Caki2 (cell line): ENCODE results near the gene DUS1L. TPM values are rescaled to one million over a fixed set of nuclear protein-coding genes. Genes with fewer than 3 reads are reported as not detected.

Experiments
- DNase-seq: peaks from one replicate; pipeline ENCODE4 v3.0.0-alpha.2; 2015; ENCODE audit warnings: low read depth
- in situ Hi-C: cut with HindIII; loops from 2 replicates; pipeline ENCODE4 v1.10.0; 2016; ENCODE audit warnings: low sequenced_read_pairs, low pct_unique_long_range_greater_than_20kb, mixed read lengths
- total RNA-seq: library from RNA; depleted of rRNA; stranded (reverse); fragments of >200 nt; shearing (Covaris generic); gene quantifications from 2 replicates; pipeline ENCODE4 v1.2.3, GENCODE V29; 2014; ENCODE audit warnings: low replicate concordance

Gene DUS1L
- total RNA-seq, 1 experiment from 2014 or later: 126 TPM

DNA sequence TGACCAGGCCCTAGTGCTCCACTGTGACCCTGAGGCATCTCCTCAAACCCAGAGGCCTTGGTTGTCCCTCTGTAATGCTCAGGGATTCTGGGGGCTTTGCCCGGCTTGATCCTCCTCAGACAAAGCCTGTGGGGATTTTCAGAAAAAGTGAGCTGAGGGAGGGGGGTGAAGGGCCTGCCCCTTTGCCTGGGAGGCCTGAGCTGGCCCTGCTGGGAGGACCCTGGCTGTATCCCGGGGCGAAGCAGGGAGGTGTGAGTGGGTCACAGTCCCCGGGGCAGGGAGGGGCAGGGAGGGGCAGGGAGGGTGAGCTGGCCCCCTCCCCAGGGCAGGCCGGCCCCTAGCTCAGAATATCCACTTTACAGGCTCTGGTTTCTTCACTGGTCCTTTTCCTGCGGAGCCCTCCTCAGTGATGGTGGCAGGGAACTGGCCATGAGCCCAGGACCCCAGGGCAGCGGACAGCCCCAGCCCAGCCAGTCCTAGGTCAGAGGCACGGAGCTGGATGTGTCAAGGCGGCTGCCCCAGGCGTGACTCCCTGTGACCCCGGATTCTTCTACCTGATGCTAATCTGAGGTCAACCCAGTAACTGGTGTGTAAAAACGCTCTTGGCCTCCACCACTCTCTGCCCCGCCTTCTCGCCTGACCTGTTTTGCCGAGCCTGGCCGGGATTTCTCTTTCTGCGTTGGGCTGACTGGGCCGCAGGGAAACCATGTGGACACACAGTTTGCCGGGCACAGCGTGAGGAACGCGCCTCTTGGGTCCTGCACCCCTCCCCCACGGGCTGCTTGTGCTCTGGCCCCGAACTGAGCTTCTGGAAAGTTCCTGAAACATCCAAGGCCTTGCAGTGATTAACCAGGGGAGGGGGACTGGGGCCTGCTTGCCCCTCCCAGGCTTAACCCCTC, 38.2 kb upstream of the DUS1L start:
- in situ Hi-C loops: no loop called here
- no peak for DNase-seq

DNA sequence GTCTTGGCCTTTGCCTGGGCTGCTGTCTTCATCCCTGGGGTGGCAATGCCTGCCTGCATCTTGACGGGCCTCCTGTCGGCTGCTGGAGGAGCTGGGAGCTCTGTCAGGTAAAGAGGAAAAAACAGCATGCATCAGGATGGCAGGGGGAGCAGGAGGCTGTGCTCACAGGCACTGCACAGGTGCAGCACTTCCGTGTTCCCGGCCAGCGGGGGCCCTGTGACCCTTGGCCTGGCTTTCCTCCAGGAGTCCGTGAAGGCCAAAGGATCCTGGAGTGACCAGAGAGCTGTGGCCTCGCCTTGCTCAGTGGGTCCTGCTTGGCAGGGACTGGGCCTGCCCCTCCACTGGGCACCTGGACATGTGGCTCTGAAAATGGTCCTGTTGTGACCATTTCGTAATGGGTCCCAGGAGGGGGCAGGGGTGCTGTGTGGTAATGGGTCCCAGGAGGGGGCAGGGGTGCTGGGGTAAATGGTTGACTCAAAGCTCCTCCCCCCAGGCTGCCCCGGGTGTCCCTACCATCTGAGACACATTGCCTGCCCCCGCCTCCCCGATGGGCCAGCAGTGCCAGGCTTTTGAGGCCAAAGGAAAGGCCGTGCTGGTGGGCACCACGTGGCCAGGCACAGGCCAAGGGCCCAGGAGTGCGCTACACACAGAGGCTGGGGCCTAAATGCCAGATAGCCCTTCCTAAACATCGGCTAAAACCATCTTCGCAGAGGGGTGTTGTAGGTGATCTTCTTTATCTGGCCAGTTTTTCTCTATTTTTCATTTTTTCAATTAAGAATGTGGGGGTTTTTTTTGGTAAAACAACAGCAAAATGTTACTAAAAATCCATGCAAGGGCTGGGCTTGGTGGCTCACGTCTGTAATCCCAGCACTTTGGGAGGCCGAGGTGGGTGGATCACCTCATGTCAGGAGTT, 36.4 kb upstream of the DUS1L start:
- in situ Hi-C loops: no loop called here
- no peak for DNase-seq

DNA sequence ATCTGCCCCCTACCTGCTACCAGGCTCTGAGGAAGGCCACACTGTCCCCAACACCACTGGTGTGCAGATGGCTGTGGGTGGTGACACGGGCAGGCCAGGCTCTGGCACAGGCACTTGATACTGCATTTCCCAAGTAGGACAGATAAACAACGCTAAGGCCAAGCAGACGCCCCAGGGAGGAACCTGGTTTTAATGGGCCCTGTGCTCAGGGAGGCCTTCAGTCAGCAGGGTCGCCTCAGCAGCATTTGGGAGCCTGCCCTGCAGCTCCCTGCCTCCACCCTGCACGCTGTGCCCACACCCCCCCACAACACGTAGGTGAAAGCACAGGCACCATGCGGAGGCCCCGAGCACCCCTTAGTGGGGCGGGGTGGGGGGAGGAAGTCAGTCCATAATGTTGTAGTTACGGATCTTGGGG, 35.7 kb upstream of the DUS1L start:
- in situ Hi-C loops: no loop called here
- DNase-seq: no peak

DNA sequence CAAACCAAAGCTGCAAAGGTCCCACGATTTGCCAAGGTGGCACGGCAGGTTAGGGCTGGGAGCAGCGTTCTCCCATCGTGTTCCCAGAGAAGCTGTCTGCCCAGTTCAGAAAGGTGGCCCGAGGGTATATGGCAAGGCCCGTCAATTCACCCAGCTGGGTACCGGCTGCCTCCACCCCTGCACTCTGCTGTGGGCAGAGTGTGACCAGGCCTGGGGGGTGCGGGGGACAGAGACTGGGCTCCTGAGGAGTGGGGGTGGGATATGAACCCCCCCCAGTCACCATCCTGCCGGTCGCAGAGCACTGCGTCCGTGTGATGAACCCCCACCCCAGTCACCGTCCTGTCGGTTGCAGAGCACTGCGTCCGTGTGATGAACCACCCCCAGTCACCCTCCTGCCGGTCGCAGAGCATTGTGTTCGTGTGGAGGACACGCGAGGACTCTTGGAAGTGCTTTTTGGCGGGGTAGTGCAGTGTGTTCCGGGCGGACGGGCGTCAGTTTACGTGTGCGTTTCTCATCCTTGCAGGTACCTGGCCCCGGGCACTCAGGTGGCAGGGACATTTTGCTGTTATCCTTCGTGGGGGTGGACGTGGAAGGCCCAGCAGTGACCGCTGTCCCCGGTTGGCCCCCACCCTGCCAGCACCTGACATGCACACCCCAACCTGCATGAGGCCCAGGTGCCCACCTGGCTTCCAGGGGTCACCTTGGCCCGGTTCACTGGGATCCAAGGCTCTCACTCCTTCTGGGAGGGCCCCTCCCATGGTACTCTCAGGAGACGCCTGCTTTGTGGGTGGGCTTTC, 35.1 kb upstream of the DUS1L start:
- in situ Hi-C loops: no loop called here
- DNase-seq: no peak

DNA sequence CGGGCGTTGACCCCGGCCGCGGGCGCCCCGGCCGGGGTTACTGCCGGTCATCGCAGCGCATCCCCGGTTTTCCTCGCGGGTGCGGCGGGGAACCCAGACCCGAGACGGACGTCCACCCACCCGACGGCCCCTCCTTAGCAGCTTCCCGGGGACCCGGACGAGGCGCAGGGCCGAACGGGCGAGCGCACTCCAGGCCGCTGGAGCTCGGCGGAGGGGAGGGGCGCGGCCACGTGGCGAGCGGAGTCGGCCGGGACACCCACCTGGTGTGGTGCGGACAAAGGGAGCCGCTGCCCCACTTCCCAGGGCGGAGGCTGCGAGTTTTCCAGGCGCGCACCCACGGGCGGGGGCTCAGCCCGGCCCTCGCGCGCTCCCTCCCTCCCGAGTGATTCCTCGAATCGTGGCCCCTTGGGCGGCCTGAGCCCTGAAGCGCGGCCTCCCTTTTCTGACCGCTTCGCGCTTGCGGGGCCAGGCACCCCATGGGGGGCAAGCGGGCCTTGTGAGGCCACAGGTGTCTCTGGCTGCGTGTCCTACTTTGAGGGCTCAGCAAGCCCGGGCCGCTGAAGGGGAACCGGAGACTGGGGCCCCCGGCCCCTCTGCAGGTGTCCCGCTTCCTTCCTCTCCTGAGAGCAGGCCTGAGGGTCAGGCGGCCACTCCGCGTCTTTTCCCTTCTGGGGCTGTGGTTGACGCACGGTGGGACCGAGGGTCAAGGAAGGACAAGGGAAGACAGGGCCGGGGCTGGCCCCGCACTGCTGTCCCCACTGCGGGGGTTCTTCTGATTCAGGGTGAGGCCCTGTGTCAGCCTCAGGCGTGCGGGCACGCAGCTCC, 33.5 kb upstream of the DUS1L start:
- no peak for DNase-seq
- in situ Hi-C loops: no loop called here

DNA sequence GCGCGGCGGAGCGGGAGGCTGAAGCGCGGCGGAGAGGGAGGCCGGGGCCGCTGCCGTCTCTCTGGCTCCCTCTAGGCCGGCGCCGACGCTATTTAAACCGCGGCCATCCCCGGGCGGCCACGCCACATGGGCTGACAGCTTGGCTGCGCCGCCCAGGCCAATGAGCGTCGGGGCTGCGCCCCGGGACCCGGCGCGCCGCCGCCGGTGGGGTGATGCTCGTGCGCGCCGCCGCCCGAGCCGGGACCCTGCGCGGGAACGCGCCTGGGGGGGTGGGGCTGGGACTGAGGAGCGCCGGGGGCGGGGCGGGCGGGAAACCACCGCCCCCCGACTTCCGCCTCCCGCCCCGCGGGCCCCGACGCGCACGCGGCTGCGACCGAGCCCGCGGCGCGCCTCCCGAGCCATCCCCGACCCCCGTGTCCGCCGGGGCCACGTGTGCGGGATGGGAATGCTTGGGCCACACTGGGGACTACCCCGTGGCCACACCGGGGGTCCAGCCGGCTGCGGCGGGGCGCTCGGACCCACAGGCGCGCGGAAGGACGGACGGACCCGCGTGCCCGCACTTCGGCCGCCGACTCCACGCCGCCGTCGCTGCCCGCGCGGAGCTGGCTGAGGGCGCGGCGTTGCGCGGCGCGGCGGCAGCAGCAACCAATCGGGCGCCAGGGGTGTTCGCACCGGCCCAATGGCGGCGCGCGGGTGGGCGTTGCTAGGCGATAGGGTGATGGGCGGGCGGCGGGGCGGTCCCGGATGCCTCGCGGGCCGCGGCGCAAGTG, 32.8 kb upstream of the DUS1L start, which contains the start of gene FASN:
Gene FASN, minus strand, starts transcription at position 68 of the 770 bp plus-strand sequence. CDS start 1,791 bp downstream, outside the sequence.
- in situ Hi-C loops: no loop called here
- peak; percentile 95 for DNase-seq

DNA sequence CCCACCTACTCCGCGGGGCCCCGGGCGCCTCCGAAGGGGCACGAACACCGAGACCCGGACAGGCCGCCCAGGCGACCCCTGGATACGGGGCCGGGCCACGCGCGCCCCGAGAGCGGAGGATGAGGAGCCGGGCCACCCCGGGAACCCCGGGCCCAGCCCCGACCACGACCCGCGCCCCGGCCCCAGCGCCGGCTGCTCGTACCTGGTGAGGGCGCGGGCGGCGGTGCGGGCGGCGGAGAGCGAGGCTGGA, 32.2 kb upstream of the DUS1L start:
- in situ Hi-C loops: no loop called here
- no peak for DNase-seq

DNA sequence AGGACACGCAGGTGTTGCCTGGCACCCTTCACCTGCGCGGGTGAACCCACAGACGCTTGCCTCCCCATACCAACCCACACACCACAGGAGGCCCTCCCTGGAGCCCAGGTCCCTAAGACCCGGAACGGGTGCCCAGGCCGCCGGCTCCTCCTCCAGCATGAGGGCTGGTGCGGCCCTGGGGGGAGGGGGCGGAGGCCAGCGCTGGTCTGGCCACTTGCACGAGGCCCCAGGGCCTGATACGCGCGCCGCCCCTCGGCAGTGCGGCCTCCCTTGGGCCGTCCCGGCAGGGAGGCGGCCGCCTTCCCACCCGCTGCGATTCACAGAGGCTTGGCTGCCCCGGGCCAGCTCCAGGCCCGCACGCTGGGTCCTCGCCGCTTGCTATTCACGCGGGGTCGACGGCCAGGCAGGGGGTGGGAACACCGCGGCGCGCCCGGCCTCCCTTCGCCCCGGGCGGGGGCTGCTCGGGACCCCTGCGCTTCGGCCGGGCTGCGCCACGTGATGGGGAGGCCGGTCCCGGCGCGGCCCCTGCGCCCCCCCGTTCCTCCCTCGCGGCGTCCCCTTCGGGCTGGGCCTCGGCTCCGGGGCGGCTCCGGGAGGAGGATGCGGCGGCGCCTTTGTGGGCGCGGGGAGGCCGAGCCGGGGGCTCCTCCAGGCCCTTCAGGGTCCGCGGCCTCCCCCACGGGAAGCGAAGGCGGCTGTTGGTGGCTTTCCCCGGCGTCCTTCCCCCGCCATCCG, 31.7 kb upstream of the DUS1L start:
- in situ Hi-C loops: no loop called here
- DNase-seq: no peak

DNA sequence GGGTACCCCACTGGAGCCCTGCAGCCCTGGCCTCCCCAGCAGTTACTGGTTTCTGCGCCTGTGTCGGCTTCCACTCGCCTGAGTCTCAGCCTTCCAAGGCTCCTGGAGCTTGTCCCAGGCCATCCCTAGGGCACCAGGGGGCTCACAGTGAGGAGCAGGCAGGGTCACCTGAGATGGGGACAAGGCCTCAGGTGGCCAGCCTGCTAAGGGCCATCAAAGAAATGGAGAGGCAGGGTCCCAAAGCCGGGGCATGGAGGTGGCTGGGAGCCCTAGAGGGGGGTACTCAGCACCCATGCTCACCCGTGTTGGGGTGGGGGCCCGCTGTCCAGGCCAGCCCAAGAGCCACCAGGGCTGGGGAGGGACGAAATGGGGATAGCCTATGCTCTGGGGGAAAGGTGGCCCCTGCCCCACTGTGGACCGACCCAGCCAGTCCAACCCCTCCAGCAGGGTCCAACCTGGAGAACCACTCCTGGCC, 31.1 kb upstream of the DUS1L start:
- in situ Hi-C loops: no loop called here
- DNase-seq: no peak

DNA sequence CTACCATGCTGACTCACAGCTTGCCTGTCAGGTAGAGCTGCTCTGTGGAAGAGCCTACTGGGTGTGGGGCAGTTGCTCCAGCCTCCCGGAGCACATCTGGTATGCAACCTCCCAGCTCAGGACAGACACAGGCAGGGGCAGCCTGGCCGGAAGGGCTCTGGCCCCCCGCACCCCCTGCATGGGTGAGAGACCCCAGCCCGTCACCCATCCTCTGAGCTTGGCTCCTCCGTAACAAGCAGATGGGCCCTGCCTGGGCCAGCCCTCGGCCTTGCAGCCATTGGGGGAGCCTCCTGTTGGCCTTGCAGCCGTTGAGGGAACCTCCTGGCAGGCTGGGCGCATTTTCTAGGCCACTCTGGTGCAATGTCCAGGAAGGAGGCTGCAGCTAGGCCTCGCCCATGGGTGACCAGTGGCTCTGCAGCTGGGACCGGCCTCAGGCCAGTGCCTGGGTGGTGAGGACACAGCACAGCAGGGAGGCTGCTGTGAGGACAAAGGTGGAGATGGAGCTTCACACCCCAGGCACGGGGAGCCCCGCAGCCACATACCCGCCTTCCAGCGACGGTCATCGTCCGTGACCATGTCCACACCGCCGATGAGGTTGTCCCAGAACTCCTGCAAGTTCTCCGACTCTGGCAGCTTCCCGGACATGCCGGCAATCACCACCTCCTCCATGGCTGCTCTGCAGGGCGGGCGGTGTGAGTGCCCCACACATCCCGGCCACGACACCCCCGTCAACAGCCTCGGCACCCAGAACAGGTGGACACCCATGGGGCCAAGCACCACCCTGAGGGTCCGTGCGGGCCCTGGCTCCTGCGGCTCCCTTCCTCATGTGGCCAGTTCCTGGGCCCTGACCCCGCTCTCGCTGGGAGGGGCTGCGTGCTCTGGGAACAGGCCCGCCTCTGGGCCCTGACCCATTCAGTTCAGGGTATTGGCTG, 30.4 kb upstream of the DUS1L start:
- in situ Hi-C loops: no loop called here
- no peak for DNase-seq

DNA sequence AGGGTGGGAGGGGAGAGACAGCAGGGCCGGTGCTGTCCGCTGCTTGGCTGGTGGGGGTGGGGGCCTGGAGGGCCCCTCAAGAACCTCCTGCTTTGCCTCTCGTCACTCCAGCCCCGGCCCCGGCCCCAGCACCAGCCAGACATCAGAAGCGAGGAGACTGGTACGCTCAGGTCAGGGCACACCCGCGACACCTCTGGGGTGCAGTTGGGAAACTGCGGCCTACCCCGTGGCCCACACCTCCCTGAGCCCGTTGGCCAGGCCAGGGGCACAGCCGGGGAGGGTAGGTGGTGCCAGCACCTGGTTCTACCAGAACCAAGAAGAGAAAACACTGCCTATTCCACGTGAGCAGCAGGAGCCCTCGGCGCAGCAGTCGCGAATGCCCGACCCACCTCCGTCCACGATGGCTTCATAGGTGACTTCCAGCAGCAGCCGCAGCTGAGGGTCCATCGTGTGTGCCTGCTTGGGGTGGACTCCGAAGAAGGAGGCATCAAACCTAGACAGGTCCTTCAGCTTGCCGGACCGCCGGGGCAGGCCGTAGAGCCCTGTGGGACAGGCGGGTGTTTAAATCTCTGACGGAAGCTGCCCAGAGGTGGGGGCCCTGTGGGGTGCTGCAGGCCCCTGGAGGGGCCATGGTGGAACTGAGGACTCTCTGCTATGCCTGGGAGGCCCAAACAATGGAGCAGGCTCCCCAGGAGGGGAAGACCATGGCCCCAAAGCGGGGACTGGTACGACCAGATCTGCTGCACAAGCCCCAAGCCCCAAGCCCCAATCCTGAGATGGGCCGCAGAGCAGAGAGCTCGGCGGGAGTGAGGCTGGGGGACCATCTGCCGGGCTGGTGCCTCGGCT, 29.6 kb upstream of the DUS1L start:
- no peak for DNase-seq
- in situ Hi-C loops: no loop called here

DNA sequence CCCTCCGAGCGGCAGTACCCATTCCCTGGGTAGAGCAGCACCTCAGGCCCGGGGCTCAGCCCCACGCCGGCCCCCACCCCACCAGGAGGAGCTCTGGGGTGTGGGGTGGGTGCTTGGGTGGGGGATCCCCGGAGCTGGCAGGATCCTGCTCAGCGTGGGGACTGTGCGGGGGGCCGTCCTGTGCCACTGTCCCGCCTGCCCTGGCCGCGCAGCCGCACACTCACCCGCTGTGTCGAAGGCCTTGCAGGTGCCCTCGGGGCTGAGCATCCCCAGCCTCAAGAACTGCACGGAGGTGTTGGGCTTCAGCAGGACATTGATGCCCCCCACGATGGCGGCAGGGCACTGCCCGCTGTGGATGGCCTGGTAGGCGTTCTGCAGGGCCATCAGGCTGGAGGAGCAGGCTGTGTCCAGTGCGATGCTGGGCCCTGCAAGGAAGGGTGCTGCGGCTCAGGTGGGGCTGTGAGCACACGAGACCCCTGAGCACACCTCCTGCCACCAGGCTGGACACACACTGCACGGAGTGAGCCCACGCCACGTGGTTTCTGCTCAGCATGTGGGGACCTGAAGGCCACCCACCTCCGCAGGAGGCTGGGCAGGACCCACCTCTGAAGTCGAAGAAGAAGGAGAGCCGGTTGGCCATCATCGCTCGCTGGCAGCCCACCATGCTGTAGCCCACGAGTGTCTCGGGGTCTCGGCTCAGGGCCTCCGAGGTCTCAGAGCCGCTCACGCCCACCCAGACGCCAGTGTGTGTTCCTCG, 27.6 kb upstream of the DUS1L start:
- DNase-seq: no peak
- in situ Hi-C loops: no loop called here

DNA sequence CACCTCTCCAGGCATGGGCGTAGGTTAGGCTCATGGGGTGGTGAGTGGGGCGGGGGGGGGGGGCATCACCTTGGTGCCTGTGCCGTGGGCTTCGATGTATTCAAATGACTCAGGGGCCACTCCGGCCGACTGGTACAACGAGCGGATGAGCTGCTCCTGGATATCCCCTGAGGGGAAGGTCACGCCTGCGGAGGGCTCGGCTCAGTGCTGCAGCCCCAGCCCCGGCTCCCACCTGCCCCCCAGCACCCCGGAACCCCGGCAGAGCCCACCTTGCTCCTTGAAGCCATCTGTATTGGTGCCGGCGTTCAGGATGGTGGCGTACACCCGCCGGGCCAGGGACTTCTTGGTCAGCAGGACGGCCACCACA, 27.0 kb upstream of the DUS1L start:
- no peak for DNase-seq
- in situ Hi-C loops: no loop called here

DNA sequence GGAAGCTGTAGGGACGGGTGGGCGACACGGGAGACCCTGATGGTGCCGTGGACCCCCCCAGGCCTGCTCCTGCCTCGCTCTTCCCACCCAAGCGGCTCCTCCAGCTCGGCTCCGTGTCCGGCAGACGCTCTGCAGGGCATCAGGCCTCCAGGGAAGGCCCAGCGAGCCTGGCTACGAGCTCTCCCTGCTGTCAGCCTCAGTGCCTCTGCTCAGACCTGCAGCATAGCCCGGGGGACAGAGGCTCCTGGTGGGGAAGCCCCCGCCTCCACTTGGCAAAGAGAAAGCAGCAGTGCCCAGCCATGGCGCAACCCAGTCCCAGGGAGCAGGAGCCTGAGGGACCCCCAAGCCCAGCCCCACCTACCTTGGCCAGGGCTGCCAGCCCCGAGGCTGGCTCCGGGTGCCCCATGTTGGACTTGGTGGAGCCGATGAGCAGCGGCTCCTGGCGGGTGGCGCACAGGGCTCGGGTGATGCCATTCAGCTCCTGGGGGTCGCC, 26.5 kb upstream of the DUS1L start:
- no peak for DNase-seq
- in situ Hi-C loops: no loop called here
